CD14-positive monocyte (primary cell): Measurements from ENCODE around the gene SUCLG2. TPM values are rescaled to one million over a fixed set of nuclear protein-coding genes. Genes with fewer than 3 reads are reported as not detected.

ENCODE experiments used
- DNase-seq, 3 donors: peaks; one replicate each; pipeline ENCODE4 v3.0.0-alpha.2; 2011 to 2022
- H2AFZ ChIP-seq: 2 replicates; pipeline ENCODE4 v1.6.0; 2012; ENCODE audit warnings: mild to moderate bottlenecking, low read depth, low read length, inconsistent platforms; ENCODE audit not compliant: insufficient read depth, poor library complexity, severe bottlenecking
- H3K27ac ChIP-seq, 2 donors: 1 replicate in 1 of 2; 2 replicates in 1 of 2; pipeline ENCODE4 v1.5.1; 2012 to 2013; ENCODE audit warnings: low read length in 2 of 2, control low read depth in 1 of 2, inconsistent platforms in 1 of 2, low read depth in 1 of 2, mild to moderate bottlenecking in 1 of 2
- H3K27me3 ChIP-seq, 2 donors: one replicate each; pipeline versions ENCODE4 v1.6.0 to v1.6.1; 2011 to 2013; ENCODE audit warnings: low read length in 2 of 2; ENCODE audit not compliant: control insufficient read depth in 2 of 2, insufficient read depth in 2 of 2
- H3K36me3 ChIP-seq, 2 donors: replicated peaks in 1 of 2; 1 replicate in 1 of 2; 2 replicates in 1 of 2; pipeline versions ENCODE4 v1.5.1 to v1.6.1; 2012 to 2013; ENCODE audit warnings: low read length in 2 of 2, control low read depth in 1 of 2, inconsistent platforms in 1 of 2, mild to moderate bottlenecking in 1 of 2; ENCODE audit not compliant: insufficient read depth in 2 of 2, control insufficient read depth in 1 of 2
- H3K4me1 ChIP-seq, 2 donors: 1 replicate in 1 of 2; 2 replicates in 1 of 2; pipeline versions ENCODE4 v1.5.1 to v1.6.1; 2012 to 2013; ENCODE audit warnings: low read length in 2 of 2, control low read depth in 1 of 2, inconsistent platforms in 1 of 2, mild to moderate bottlenecking in 1 of 2, moderate library complexity in 1 of 2; ENCODE audit not compliant: insufficient read depth in 2 of 2, control insufficient read depth in 1 of 2
- H3K4me2 ChIP-seq: replicated peaks from 2 replicates; pipeline ENCODE3; 2012; ENCODE audit warnings: low read length, moderate library complexity, mild to moderate bottlenecking; ENCODE audit not compliant: poor library complexity, severe bottlenecking; ENCODE audit errors: extremely low read depth
- H3K4me3 ChIP-seq, 3 experiments: fragments of 200-600 bp in 1 of 3; sonication (generic) in 1 of 3; replicated peaks in 1 of 3; 1 replicate in 2 of 3; 2 replicates in 1 of 3; pipeline ENCODE4 v1.5.1; 2011 to 2013; ENCODE audit warnings: low read length in 3 of 3, mild to moderate bottlenecking in 3 of 3, control low read depth in 2 of 3, low read depth in 2 of 3, inconsistent platforms in 1 of 3, moderate library complexity in 1 of 3
- H3K79me2 ChIP-seq: 2 replicates; pipeline ENCODE4 v1.6.0; 2012; ENCODE audit warnings: mild to moderate bottlenecking, control low read depth, inconsistent platforms, low read length, moderate library complexity; ENCODE audit not compliant: insufficient read depth
- H3K9ac ChIP-seq: 2 replicates; pipeline ENCODE4 v1.6.0; 2017; ENCODE audit warnings: low read length, mild to moderate bottlenecking; ENCODE audit not compliant: insufficient read depth, poor library complexity, severe bottlenecking
- H3K9me3 ChIP-seq, 2 donors: replicated peaks in 1 of 2; 1 replicate in 1 of 2; 2 replicates in 1 of 2; pipeline versions ENCODE4 v1.5.1 to v1.6.1; 2012 to 2013; ENCODE audit warnings: low read length in 2 of 2, control low read depth in 1 of 2; ENCODE audit not compliant: control insufficient read depth in 1 of 2, insufficient read depth in 1 of 2
- H4K20me1 ChIP-seq: 2 replicates; pipeline ENCODE4 v1.6.0; 2012; ENCODE audit warnings: mild to moderate bottlenecking, low read length, control low read depth, moderate library complexity; ENCODE audit not compliant: insufficient read depth
- H3K27ac Mint-ChIP-seq, 7 donors: one replicate each; pipeline ENCODE4 v1.8.0; 2020; ENCODE audit warnings: mild to moderate bottlenecking in 7 of 7, mixed read lengths in 7 of 7, moderate library complexity in 6 of 7, inconsistent platforms in 2 of 7
- H3K27me3 Mint-ChIP-seq, 3 donors: one replicate each; pipeline ENCODE4 v1.8.0; 2021 to 2022; ENCODE audit warnings: low read depth in 3 of 3, mild to moderate bottlenecking in 3 of 3, mixed read lengths in 3 of 3, moderate library complexity in 3 of 3, inconsistent platforms in 1 of 3
- H3K36me3 Mint-ChIP-seq, 2 donors: one replicate each; pipeline ENCODE4 v1.8.0; 2020; ENCODE audit warnings: mixed read lengths in 2 of 2, inconsistent platforms in 1 of 2, mild to moderate bottlenecking in 1 of 2
- H3K4me1 Mint-ChIP-seq: one replicate; pipeline ENCODE4 v1.8.0; 2020; ENCODE audit warnings: mild to moderate bottlenecking, mixed read lengths
- H3K4me3 Mint-ChIP-seq, 2 donors: one replicate each; pipeline ENCODE4 v1.8.0; 2020; ENCODE audit warnings: mild to moderate bottlenecking in 2 of 2, mixed read lengths in 2 of 2, moderate library complexity in 1 of 2
- H3K9me3 Mint-ChIP-seq, 7 donors: one replicate each; pipeline ENCODE4 v1.8.0; 2020 to 2022; ENCODE audit warnings: mixed read lengths in 7 of 7, mild to moderate bottlenecking in 6 of 7, moderate library complexity in 6 of 7, inconsistent platforms in 2 of 7
- CTCF ChIP-seq: fragments of 200-600 bp; IDR thresholded peaks from one replicate; pipeline ENCODE4 v1.8.0; 2022; ENCODE audit warnings: antibody characterized with exemption, mild to moderate bottlenecking
- WGBS: methylation state at CpG from one replicate; pipeline ENCODE4 v1.1.5; 2013; ENCODE audit warnings: missing lambda C conversion rate; ENCODE audit not compliant: insufficient coverage; 5-methylcytosine and 5-hydroxymethylcytosine counted together
- intact Hi-C, 2 donors: fragments of 100-400 bp; cut with micrococcal nuclease; formaldehyde crosslinking; loops; one replicate each; pipeline versions ENCODE4 v1.15.0 to v1.15.1; 2023
- polyA plus RNA-seq, 3 donors: library from polyadenylated mRNA; depleted of rRNA in 1 of 3; unstranded in 2 of 3; stranded (reverse) in 1 of 3; fragments of 300-500 nt in 2 of 3; fragments of >200 nt in 1 of 3; fragmentation: Illumina TruSeq in 2 of 3; gene quantifications; 1 replicate in 2 of 3; 2 replicates in 1 of 3; pipeline ENCODE4 v1.2.3, GENCODE V29; 2012 to 2021

The SUCLG2 gene
- polyA plus RNA-seq, 3 donors = 10.8 to 37.5 (median 32.9) TPM

DNA sequence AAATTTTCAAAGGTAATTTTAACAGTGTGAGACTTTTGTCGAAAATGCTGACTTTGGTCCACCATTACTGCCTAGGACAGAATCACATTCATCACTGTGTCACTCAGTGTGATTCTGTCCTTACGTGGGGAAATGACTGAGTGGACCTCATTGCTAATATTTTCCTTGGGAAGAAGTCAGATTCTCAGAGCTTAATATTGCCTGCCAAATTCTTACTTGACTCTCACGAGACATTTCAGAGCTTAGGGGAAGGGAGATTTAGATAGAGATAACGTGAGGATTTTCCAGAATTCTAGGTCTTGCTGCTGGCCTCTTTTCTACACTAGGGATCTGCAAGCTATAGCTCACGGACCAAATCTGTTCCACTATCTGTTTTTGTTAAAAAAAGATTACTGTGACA lies 270.4 kb downstream of the SUCLG2 start:
- no peaks in the 10 kb centered on the region for H3K79me2 ChIP-seq
- Mint-ChIP-seq H3K36me3 (peaks cover 6 to 29% of the 10 kb centered on the region in 2 donors), H3K27ac (no peak overlapping the region), H3K27me3 (peaks cover 0 to 5% (median 2%) of the 10 kb centered on the region in 3 donors), H3K4me1 (no peaks in the 10 kb centered on the region), H3K4me3 (no peak overlapping the region), H3K9me3 (peaks cover 0 to 6% (median 0%) of the 10 kb centered on the region in 7 donors)
- no peaks in the 10 kb centered on the region for H4K20me1 ChIP-seq
- H2AFZ ChIP-seq = no peak overlapping the region
- H3K4me2 ChIP-seq = no peak overlapping the region
- no peak for TF ChIP-seq CTCF
- no peak overlapping the region for H3K4me3 ChIP-seq
- no peak for DNase-seq
- intact Hi-C loops = loop anchor here in 1 of 2 donors (10.0 kb wide), 2 partner anchors 411 to 1491 kb away; no protein-coding TSS in a partner anchor
- H3K36me3 ChIP-seq = no peaks in the 10 kb centered on the region
- no peak overlapping the region for H3K9ac ChIP-seq
- H3K9me3 ChIP-seq = no peaks in the 10 kb centered on the region
- no peaks in the 10 kb centered on the region for H3K27me3 ChIP-seq
- 100% methylated on average over 1 of the region's 5 CpGs for WGBS
- H3K27ac ChIP-seq = no peak overlapping the region
- H3K4me1 ChIP-seq = no peaks in the 10 kb centered on the region

GRCh38 chr3:67383379-67383778 lies 271.0 kb downstream of the SUCLG2 start:
- H3K4me1 Mint-ChIP-seq = no peaks in the 10 kb centered on the region
- DNase-seq = no peak
- Histone ChIP-seq H3K9me3 (no peaks in the 10 kb centered on the region), H3K79me2 (no peaks in the 10 kb centered on the region), H3K36me3 (no peaks in the 10 kb centered on the region), H3K4me3 (no peak overlapping the region), H4K20me1 (no peaks in the 10 kb centered on the region), H3K4me1 (no peaks in the 10 kb centered on the region), H3K27me3 (no peaks in the 10 kb centered on the region), H3K9ac (no peak overlapping the region), H3K4me2 (no peak overlapping the region), H3K27ac (no peak overlapping the region), H2AFZ (no peak overlapping the region)
- 100% methylated on average over 1 of the region's 7 CpGs for whole genome bisulfite sequencing
- peaks cover 7 to 25% of the 10 kb centered on the region in 2 donors for H3K36me3 Mint-ChIP-seq
- H3K4me3 Mint-ChIP-seq = no peak overlapping the region
- TF ChIP-seq CTCF = no peak
- no peak overlapping the region for H3K27ac Mint-ChIP-seq
- peaks cover 0 to 6% (median 0%) of the 10 kb centered on the region in 7 donors for H3K9me3 Mint-ChIP-seq
- peaks cover 0 to 3% (median 2%) of the 10 kb centered on the region in 3 donors for H3K27me3 Mint-ChIP-seq
- intact Hi-C loops = loop anchor here in 1 of 2 donors (10.0 kb wide), 2 partner anchors 411 to 1491 kb away; no protein-coding TSS in a partner anchor
